HG03095 (cell line): Measurements from ENCODE around the gene OSBPL7.

Source experiments
- ATAC-seq: cut with Tn5 transposase; IDR thresholded peaks from one replicate; pipeline ENCODE4 v1.9.1; 2021; ENCODE audit warnings: moderate library complexity; ENCODE audit not compliant: unreplicated experiment

The OSBPL7 gene

GRCh38 chr17:47829870-47830269 lies 8.3 kb upstream of the OSBPL7 start:
- no peak for ATAC-seq

- no peak for ATAC-seq
These were observed 1.9 kb upstream of the OSBPL7 start for GRCh38 chr17:47823519-47823918.

DNA sequence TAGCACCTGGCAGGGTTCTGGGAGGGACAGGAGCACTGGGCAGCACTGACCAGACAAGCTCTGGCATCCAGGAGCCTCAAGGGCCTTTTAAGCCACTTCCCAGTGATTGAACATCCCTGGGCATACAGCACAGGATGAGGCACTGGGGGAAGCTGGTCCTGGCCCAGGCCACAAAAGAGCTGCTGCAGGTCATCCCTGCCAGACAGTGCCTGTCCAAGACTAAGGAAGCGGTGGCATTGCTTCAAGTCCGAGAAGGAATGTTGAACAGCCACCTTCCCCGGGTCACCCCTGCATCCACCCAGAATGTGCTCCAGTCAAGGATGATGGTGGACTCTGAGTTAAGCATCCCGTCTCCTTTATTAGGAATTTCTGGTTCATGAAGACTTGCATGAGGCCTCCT lies 1.2 kb upstream of the OSBPL7 start:
- ATAC-seq, result no peak

DNA sequence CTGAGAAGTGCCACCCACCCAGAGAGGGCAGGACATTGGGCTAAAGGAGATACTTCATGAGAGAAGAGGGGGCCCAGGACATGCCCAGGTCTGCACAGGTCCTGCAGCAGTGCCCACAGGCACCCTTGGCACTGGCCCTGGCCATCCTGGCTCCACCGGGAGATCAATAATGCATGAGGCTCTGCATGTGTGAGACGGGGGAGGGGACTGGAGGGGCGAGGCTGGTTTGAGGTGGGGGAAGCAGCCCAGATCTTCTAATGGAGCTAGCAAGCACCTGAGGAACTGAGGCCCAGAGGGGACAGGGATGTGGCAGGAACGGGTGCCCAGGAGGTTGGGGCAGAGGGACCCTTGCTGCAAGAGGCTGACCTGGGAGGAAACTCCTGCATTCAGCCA lies 567 bp downstream of the OSBPL7 start:
- no peak for ATAC-seq

DNA sequence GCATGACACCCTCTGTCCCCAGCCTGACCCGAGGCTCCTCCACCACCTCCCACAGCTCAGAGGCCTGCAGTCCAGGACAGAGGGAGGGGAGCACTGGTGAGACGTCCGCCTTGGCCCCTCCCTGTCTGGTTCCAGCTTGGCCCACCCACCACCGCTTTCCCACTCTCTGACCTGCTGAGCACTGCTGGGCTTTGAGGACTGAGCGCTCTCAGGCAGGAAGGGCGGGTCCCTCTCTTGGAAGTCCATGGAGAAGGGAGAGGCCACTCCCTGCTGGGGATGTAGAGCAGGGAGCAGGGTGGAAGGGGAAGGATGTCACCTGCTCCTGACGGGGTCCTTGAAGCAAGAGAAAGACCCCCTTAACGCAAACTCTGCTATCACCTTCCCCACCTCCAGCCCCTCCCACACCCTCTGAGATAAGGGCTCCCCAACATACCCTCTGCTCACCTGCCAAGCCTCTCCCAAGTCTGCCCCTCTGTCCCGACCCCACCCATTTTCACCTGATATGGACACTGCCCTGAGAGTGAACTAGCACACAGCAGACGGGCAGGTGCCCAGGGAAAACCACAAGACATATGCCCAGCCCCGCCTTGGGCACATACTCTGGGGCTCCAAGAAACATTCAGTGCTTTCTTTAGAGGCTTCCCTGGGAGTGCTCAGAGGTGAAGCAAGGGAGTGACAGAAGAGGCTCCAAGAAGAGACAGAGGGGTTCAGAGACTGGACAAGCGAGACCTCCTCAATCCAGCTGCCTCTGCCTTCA lies 1.4 kb downstream of the OSBPL7 start:
- ATAC-seq, result no peak

DNA sequence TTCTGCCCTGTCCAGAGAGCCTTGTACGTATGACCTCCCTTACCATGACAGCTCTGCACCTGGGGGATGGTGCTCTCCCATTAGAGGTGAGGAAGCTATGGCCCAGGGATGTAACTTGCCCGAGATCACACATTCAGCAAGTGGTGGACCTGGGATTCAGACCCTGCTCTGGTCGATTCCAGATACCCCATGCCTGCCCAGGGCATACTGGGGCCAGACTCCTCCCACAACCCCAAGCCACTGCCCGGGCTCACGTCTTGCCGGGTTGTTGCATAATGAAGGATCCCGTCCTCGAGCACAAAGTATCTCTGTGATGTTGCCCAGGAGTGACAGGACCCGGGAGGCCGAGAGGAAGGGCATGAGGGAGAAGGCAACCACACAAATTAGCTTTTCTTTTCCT lies 2.1 kb downstream of the OSBPL7 start:
- no peak for ATAC-seq

DNA sequence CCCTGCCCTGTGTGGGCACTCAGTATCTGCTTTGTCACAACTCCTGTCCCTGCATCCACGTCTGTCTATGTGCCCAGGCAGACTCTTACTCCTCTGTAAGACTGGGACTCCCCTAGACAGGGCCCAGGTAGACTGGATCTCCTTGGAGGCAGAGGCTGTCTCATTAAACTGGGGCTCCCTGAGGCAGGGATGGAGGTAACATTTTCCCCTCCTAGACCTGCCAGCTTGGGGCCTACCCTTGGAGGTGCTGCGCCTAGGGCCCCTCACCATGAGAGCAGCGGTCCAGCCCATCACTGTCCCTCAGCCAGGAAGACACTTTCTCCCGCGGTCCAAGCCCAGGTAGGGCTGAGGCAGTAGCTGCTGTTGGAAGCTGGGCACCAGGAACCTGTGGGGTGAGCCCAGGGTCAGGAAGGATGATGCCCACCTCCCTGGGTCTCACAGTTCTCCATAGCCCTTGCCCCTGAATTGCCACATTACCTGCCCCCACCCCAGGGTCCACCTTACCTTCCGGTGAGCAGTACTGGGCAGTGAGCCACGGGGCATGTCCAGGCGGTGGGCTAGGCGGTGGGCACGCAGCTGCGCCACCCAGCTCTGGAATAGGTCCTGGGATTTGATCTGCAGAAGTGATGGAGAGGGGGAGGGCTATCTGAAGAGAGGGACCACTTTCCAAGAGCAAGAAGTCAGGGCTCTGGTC lies 3.4 kb downstream of the OSBPL7 start:
- ATAC-seq, result no peak

DNA sequence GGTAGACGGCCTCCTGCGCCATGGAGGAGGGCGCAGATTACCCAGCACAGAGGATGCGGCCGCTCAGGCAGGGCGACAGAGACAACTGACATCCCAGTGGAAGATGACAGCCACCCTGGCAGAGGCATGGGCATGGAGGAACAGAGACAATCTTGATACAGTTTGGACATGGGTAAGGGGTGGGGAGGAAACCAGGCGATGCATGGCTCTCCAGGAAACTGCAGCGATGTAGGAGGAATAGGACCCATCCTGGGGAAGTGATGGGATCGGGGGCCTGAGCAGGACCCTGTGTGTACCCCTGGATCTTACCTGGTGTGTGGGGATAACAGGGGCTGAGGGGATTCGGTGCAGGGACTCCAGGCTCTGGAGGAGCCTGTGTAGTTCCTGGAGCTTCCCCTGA lies 4.6 kb downstream of the OSBPL7 start:
- ATAC-seq, result no peak

- no peak for ATAC-seq
These were observed 5.4 kb downstream of the OSBPL7 start for GRCh38 chr17:47816111-47816735.

- ATAC-seq, result no peak
These were observed 6.3 kb downstream of the OSBPL7 start for GRCh38 chr17:47815106-47815918.

DNA sequence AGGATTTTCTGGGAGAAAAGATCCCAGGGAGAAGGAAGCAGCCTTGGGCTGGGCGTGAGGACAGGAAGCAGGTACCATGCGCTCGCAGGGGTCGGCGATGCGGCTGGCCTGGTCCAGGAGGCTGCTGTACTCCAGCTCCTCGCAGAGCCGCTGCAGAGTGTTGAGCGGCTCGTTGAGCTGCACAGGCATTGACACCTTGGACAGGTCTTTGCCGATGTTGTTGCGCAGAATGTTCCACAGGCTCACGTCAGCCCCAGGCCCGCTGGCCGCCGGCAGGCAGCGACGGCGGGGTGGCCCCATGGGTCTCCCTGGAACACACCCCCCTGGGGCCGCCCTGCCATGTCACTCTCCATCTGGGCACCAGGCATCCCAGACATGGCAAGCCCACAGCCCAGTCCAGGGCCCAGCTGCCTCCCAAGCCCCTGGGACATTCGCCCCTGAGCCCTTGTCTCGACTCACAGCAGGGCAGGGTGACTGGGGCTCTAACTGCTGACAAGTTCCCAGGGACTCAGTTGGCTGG lies 8.0 kb downstream of the OSBPL7 start:
- no peak for ATAC-seq

- ATAC-seq, result no peak
These were observed 8.5 kb downstream of the OSBPL7 start for GRCh38 chr17:47813077-47813476.

GRCh38 chr17:47812146-47812920 lies 9.3 kb downstream of the OSBPL7 start:
- no peak for ATAC-seq

GRCh38 chr17:47811709-47812108 lies 9.9 kb downstream of the OSBPL7 start:
- ATAC-seq, result no peak

- ATAC-seq, result no peak
These were observed 10.5 kb downstream of the OSBPL7 start for GRCh38 chr17:47810901-47811635.

- no peak for ATAC-seq
These were observed 11.3 kb downstream of the OSBPL7 start for GRCh38 chr17:47810200-47810821.

DNA sequence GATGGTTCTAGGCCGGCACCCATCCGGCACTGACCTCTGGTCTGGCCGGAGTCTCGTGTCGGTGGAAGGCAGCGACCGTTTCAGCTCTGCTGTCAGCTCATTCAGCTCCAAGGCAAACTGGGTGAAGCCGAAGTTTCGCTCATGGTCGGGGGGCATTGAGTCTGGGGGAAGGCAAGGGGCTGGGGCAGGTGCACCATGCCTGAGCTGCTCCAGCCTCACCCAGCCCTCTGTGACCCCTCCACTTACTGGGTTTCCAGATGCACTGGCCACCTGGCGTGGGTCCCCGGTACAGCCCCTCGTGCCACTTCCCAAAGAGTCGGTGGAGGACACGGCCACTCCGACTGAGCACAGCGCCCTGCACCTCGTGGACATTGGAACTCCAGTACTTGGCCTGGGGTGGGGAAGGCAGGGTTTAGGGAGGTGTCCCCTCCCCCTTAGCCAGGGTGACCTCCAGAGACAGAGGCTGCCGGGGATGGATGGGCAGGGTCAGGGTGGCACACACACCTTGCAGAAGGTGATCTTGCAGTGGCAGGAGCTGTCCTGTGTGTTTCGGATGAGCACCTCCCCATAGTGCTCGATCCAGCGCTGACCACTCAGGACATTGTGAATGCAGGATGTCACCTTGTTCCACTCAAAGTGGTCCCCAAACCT lies 12.6 kb downstream of the OSBPL7 start:
- ATAC-seq, result no peak

GRCh38 chr17:47808036-47808829 lies 13.4 kb downstream of the OSBPL7 start:
- no peak for ATAC-seq
